GM23338 (cell line): ENCODE results near the gene TMEM141. TPM values are rescaled to one million over a fixed set of nuclear protein-coding genes. Genes with fewer than 3 reads are reported as not detected.
A peak's percentile ranks its signal among the peaks of the same experiment; 100 is the strongest.

ENCODE experiments used
- ATAC-seq: fragments of 200-7000 bp; cut with Tn5 transposase; 3 replicates; pipeline ENCODE4 v1.9.1; 2020
- DNase-seq: peaks from one replicate; pipeline ENCODE4 v3.0.0-alpha.2; 2015; ENCODE audit warnings: low spot score
- H2AFZ ChIP-seq: fragments of 200-600 bp; sonication (generic); 2 replicates; pipeline ENCODE4 v1.8.0; 2016; ENCODE audit warnings: antibody characterized with exemption, mild to moderate bottlenecking, moderate library complexity
- H3F3A ChIP-seq: fragments of 200-600 bp; sonication (generic); replicated peaks from 2 replicates; pipeline ENCODE4 v1.8.0; 2017; ENCODE audit warnings: antibody characterized with exemption, mixed run types, low read depth
- H3K27ac ChIP-seq: fragments of 200-600 bp; sonication (generic); 2 replicates; pipeline ENCODE4 v1.6.1; 2016; ENCODE audit warnings: low read depth
- H3K27me3 ChIP-seq: fragments of 200-600 bp; sonication (generic); 2 replicates; pipeline ENCODE4 v1.8.0; 2016; ENCODE audit warnings: mild to moderate bottlenecking, mixed run types, moderate library complexity; ENCODE audit not compliant: insufficient read depth
- H3K36me3 ChIP-seq: fragments of 200-600 bp; sonication (generic); 2 replicates; pipeline ENCODE4 v1.8.0; 2016; ENCODE audit warnings: mild to moderate bottlenecking; ENCODE audit not compliant: insufficient read depth
- H3K4me1 ChIP-seq: fragments of 200-600 bp; sonication (generic); 2 replicates; pipeline ENCODE4 v1.8.0; 2016; ENCODE audit warnings: mild to moderate bottlenecking, moderate library complexity; ENCODE audit not compliant: insufficient read depth
- H3K4me2 ChIP-seq: fragments of 200-600 bp; sonication (generic); 2 replicates; pipeline ENCODE4 v1.7.1; 2017; ENCODE audit warnings: mixed run types
- H3K4me3 ChIP-seq: fragments of 200-600 bp; sonication (generic); 2 replicates; pipeline ENCODE4 v1.6.1; 2016; ENCODE audit warnings: mixed run types
- H3K79me2 ChIP-seq: fragments of 200-600 bp; sonication (generic); replicated peaks from 2 replicates; pipeline ENCODE4 v1.8.0; 2017; ENCODE audit warnings: mild to moderate bottlenecking; ENCODE audit not compliant: insufficient read depth
- H3K9me2 ChIP-seq: fragments of 200-600 bp; sonication (generic); 2 replicates; pipeline ENCODE4 v1.8.0; 2017; ENCODE audit not compliant: insufficient read depth
- H4K20me1 ChIP-seq: fragments of 200-600 bp; sonication (generic); replicated peaks from 2 replicates; pipeline ENCODE4 v1.8.0; 2017; ENCODE audit warnings: mild to moderate bottlenecking; ENCODE audit not compliant: insufficient read depth
- H3K27ac Mint-ChIP-seq: 2 replicates; pipeline ENCODE4 v1.8.0; 2020; ENCODE audit warnings: inconsistent platforms, mild to moderate bottlenecking, moderate library complexity, mixed read lengths
- H3K27me3 Mint-ChIP-seq: 3 replicates; pipeline ENCODE4 v1.8.0; 2022; ENCODE audit warnings: low read depth, mild to moderate bottlenecking, moderate library complexity, mixed read lengths, inconsistent platforms; ENCODE audit not compliant: insufficient read depth, poor library complexity
- H3K36me3 Mint-ChIP-seq: 3 replicates; pipeline ENCODE4 v1.8.0; 2021; ENCODE audit warnings: low read depth, mild to moderate bottlenecking, inconsistent platforms, moderate library complexity, mixed read lengths
- H3K4me1 Mint-ChIP-seq: 3 replicates; pipeline ENCODE4 v1.8.0; 2020; ENCODE audit warnings: mild to moderate bottlenecking, inconsistent platforms, mixed read lengths
- H3K4me3 Mint-ChIP-seq: 3 replicates; pipeline ENCODE4 v1.8.0; 2021; ENCODE audit warnings: moderate library complexity, mild to moderate bottlenecking, inconsistent platforms, mixed read lengths
- H3K9me3 Mint-ChIP-seq: 3 replicates; pipeline ENCODE4 v1.8.0; 2020; ENCODE audit warnings: moderate library complexity, mild to moderate bottlenecking, inconsistent platforms, mixed read lengths
- CREB1 ChIP-seq: fragments of 250-450 bp; sonication (Bioruptor Pico); IDR thresholded peaks from 2 replicates; pipeline ENCODE4 v1.5.0; 2020; ENCODE audit warnings: low read depth, mild to moderate bottlenecking, moderate library complexity
- CTCF ChIP-seq, 2 experiments: fragments of 200-600 bp in 1 of 2; sonication (generic) in 1 of 2; conservative IDR thresholded peaks; 2 replicates each; pipeline versions ENCODE4 v1.5.1 to v1.6.1; 2016 to 2017; ENCODE audit warnings: antibody characterized with exemption in 2 of 2, low read depth in 2 of 2, mild to moderate bottlenecking in 2 of 2, moderate library complexity in 1 of 2
- EZH2 ChIP-seq: fragments of 200-600 bp; sonication (generic); IDR thresholded peaks from one replicate; pipeline ENCODE4 v1.8.0; 2017; ENCODE audit warnings: antibody characterized with exemption, mild to moderate bottlenecking, low read depth; ENCODE audit not compliant: unreplicated experiment
- NANOG ChIP-seq: IDR thresholded peaks from 2 replicates; pipeline ENCODE4 v1.6.1; 2016; ENCODE audit warnings: antibody characterized with exemption, borderline replicate concordance
- POLR2AphosphoS5 ChIP-seq: IDR thresholded peaks from 2 replicates; pipeline ENCODE4 v1.6.1; 2016; ENCODE audit warnings: antibody characterized with exemption, low read depth
- REST ChIP-seq: IDR thresholded peaks from one replicate; pipeline ENCODE4 v1.6.1; 2018; ENCODE audit warnings: antibody characterized with exemption; ENCODE audit not compliant: unreplicated experiment
- STAT1 ChIP-seq: IDR thresholded peaks from one replicate; pipeline ENCODE4 v1.6.1; 2016; ENCODE audit warnings: antibody characterized with exemption; ENCODE audit not compliant: unreplicated experiment
- ZNF462 ChIP-seq: fragments of 250-450 bp; sonication (Bioruptor Pico); IDR thresholded peaks from 2 replicates; pipeline ENCODE4 v1.5.0; 2020; ENCODE audit warnings: mild to moderate bottlenecking, moderate library complexity
- polyA plus RNA-seq: library from polyadenylated mRNA; unstranded; fragments of >200 nt; fragmentation: Nextera tagmentation; extraction: Ambion mirVana; gene quantifications from 2 replicates; pipeline ENCODE4 v1.2.1, GENCODE V29; 2016
- total RNA-seq: library from RNA; depleted of rRNA; stranded (reverse); fragments of >200 nt; shearing (Covaris generic); gene quantifications from 2 replicates; pipeline ENCODE4 v1.2.3, GENCODE V29; 2014

Gene TMEM141
- total and polyA plus RNA-seq, 2 experiments from 2014 or later: 71.4 to 90.5 TPM

- TF ChIP-seq REST: no peak
- TF ChIP-seq CTCF (conservative IDR thresholded peaks at IDR 0.05; ENCODE audit: low read depth in 2 of 2): no peak
- TF ChIP-seq POLR2AphosphoS5: no peak
- TF ChIP-seq EZH2: no peak
Measured at GRCh38 chr9:136805207-136805740, 14.1 kb downstream of the TMEM141 start (continued).

GRCh38 chr9:136806067-136806466, 14.9 kb downstream of the TMEM141 start:
- no peak overlapping the region for H3K4me2 ChIP-seq
- ATAC-seq (no peak), DNase-seq (no peak)
- H3K36me3 ChIP-seq: no peaks in the 10 kb centered on the region
- Mint-ChIP-seq H3K27ac (no peak overlapping the region), H3K27me3 (peaks cover 31% of the 10 kb centered on the region), H3K36me3 (peaks cover 24% of the 10 kb centered on the region), H3K4me3 (peak overlapping the region; percentile 88), H3K4me1 (peaks cover 23% of the 10 kb centered on the region), H3K9me3 (no peaks in the 10 kb centered on the region; the same call in 2 of the 3 replicates)
- H3K4me1 ChIP-seq: peaks cover 11% of the 10 kb centered on the region; the same call in 1 of the 2 replicates
- no peak overlapping the region for H3K27ac ChIP-seq
- peaks cover 20% of the 10 kb centered on the region for H4K20me1 ChIP-seq
- no peak overlapping the region for H3K4me3 ChIP-seq
- no peaks in the 10 kb centered on the region for H3K9me2 ChIP-seq
- 0 out of 2 replicates have a peak, but pooled peaks cover 6% of the 10 kb centered on the region for H3F3A ChIP-seq
- H3K27me3 ChIP-seq: no peaks in the 10 kb centered on the region
- H2AFZ ChIP-seq: no peak overlapping the region
- H3K79me2 ChIP-seq: peaks cover 27% of the 10 kb centered on the region
- TF ChIP-seq STAT1 (no peak), POLR2AphosphoS5 (no peak), CREB1 (CRISPR knock-in tag) (no peak), NANOG (no peak), CTCF (conservative IDR thresholded peaks at IDR 0.05; ENCODE audit: low read depth in 2 of 2) (no peak), ZNF462 (CRISPR knock-in tag) (no peak)
